Measurements from ENCODE around the gene MAP3K21.

MAP3K21 gene

DNA sequence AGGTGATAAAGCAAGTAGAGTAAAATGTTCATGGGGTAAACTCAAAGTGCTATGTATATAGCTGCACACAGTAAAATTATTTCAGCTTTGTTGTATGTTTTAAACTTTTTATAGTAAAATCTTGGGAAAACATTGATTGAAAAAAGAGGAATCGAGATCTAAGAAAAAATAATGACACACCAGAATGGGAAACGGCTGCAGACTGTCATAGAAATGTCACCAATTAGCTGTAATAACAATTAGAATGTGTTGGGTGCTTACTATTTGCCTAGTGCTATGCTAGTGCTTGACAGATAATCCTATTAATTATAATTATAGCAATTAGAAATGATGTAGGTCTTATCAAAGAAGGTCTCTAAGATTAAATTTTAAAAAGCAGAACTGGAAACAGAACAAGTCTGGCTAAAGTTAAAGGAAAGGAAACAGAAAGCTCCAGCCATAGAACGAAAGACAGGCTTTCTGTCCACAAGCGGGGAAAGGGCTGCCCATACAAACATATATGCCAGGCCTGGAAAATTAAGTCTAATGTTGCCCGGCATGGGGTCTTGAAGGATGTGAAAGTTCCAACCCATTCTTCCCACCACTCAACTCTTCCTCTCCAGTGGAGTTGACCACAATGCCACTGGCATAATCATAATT lies 37.0 kb upstream of the MAP3K21 start:
- no peak for DNase-seq (ENCODE audit: low read depth)
- H3K4me3 ChIP-seq (ENCODE audit: low read depth, low read length), result no peak overlapping the region
- TF ChIP-seq, protein P1, sequence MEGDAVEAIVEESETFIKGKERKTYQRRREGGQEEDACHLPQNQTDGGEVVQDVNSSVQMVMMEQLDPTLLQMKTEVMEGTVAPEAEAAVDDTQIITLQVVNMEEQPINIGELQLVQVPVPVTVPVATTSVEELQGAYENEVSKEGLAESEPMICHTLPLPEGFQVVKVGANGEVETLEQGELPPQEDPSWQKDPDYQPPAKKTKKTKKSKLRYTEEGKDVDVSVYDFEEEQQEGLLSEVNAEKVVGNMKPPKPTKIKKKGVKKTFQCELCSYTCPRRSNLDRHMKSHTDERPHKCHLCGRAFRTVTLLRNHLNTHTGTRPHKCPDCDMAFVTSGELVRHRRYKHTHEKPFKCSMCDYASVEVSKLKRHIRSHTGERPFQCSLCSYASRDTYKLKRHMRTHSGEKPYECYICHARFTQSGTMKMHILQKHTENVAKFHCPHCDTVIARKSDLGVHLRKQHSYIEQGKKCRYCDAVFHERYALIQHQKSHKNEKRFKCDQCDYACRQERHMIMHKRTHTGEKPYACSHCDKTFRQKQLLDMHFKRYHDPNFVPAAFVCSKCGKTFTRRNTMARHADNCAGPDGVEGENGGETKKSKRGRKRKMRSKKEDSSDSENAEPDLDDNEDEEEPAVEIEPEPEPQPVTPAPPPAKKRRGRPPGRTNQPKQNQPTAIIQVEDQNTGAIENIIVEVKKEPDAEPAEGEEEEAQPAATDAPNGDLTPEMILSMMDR (IDR thresholded peaks at IDR 0.05; ENCODE audit: control insufficient read depth, extremely low read depth, insufficient read depth), result no peak

DNA sequence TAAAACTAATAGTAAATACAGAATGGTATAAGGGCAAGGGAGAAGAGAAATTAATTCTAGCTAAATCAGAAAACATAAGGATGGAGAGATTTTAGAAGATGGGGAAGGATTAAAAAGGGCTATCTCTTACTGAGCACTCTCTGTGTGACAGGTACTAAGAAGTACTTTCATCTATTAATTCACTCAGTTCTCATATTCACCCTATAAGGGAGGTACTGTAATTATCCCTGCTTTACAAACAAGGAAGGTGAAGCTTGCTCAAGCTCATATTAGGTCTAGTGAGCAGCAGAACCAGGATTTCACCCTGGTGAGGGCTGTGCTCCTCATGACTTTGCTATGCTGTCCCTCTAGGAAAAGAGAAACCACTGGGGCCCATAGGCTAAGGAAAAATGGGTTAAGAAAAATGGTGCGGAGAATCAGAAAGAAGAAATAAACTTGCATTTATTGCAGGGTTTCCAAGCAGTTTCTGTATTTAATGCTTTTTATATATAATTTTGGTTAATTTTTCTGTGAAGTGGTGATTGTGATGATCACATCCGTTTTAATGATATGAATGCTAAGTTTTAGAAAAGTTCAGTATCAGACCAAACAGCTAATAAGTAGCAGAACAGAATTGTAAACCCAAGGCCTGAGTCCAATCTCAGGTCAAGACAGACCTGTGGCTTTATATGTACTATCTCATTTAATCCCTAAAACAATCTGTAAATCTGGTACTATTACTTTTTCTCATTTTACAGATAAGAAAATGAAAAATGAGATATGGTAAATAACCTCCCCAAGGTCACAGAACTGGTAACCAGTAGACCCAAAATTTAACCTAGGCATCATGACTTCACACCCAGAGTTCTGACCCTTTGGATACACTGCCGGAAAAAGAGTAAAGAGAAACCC lies 33.7 kb upstream of the MAP3K21 start:
- TF ChIP-seq, protein P1 (IDR thresholded peaks at IDR 0.05; ENCODE audit: control insufficient read depth, extremely low read depth, insufficient read depth), result no peak
- DNase-seq (ENCODE audit: low read depth), result no peak
- H3K4me3 ChIP-seq (ENCODE audit: low read depth, low read length), result no peak overlapping the region

DNA sequence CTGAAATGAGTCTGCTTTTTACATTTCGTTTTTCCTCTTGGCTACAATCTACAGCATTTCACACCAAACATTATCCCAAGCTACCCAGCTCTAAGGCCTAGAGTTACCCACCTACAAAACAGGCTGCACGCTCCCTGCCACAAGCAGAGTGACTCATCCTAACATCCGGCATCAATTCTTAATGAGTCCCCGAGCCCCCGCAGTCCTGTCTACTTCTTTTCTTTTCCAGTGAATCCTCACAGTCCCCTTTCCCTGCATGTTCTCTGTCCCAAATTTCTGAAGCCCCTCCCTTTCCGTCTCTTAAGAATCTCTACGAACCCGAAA lies 32.6 kb upstream of the MAP3K21 start:
- DNase-seq (ENCODE audit: low read depth), result no peak
- peak overlapping the region; percentile 76 for H3K4me3 ChIP-seq (ENCODE audit: low read depth, low read length)
- TF ChIP-seq, protein P1 (IDR thresholded peaks at IDR 0.05; ENCODE audit: control insufficient read depth, extremely low read depth, insufficient read depth), result no peak

DNA sequence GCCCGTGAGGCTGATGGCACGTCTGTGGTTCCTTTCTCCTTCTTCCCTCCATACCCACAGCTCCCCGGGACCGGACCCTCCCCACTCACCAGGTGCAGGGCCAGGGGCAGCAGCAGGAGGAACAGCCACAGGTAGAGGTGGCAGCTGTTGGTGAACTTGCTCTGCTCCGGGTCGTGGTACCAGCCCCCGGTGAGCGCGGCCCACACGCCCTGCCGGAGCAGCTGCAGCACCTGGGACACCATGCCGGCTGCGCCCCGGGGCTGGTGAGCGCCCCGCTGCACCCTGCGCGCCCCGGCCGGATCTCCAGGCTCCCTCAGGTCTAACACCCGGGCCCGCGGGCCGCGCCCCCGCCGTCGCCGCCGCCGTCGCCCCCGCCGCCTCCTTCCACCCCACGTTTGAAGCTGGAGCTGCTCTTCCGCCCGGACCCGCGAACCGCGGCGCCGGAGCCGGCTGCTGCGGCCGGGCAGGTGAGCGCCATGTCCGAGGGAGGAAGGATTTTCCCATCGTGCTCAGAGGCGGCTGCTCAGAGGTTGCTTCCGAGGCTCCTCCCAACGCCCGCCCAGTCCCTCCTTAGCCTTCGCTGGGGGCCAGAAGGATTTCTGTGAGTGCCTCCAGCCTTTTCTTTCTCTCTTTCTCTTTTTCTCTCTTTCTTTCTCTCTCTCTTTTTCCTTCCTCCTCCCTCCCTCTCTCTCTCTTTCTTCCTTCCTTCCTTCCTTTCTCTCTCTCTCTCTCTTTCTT lies 32.1 kb upstream of the MAP3K21 start, which contains the start of gene PCNX2:
Gene PCNX2, minus strand, starts transcription at position 489 of the 738 bp plus-strand sequence. Its CDS starts 247 bp downstream, at position 242.
- TF ChIP-seq, protein P1 (IDR thresholded peaks at IDR 0.05; ENCODE audit: control insufficient read depth, extremely low read depth, insufficient read depth), result no peak
- DNase-seq (ENCODE audit: low read depth), result peak; percentile 26
- H3K4me3 ChIP-seq (ENCODE audit: low read depth, low read length), result peak within 1 kb of the TSS; percentile 76

DNA sequence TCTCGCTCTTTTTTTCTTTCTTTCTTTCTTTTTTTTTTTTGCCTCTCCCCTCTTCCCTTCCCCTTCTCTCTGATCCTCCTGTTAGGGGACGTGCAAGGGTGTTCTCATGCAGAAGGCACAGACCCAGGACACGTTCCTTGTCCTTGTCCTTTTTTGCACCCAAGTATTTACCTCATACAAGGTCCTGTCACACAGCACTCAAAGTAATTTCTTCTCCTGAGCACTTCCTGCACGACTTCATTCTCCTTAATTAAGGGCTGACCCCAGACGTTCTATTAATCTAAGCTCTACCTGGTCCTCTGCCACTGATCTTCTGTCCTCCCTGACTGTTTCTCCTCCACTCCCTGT lies 31.6 kb upstream of the MAP3K21 start:
- DNase-seq (ENCODE audit: low read depth), result no peak
- TF ChIP-seq, protein P1 (IDR thresholded peaks at IDR 0.05; ENCODE audit: control insufficient read depth, extremely low read depth, insufficient read depth), result no peak
- peak overlapping the region; percentile 76 for H3K4me3 ChIP-seq (ENCODE audit: low read depth, low read length)

DNA sequence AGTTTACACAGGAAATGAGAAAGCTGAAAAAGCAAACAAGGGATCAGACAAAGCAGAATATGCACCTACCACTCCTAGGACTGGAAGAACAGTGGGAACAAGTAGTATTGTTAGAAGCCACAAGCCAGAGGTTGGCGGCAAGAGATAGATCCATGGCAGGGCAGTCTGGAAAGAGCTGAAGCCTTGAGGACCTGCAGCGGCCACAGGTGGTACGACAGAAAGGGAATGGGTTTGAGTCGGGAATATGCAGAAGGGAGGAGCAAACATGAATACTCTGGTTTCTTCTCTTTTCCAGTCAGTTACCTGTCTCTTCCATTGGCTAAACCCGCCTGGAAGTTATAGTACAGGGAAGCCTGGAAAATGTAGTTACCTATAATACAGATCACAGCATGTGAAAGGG lies 28.1 kb upstream of the MAP3K21 start:
- no peak for DNase-seq (ENCODE audit: low read depth)

More for the DNA sequence above, 28.1 kb upstream of the MAP3K21 start:
- TF ChIP-seq, protein P1 (IDR thresholded peaks at IDR 0.05; ENCODE audit: control insufficient read depth, extremely low read depth, insufficient read depth), result 0 out of 2 replicates have a peak, but pooled peaks have one; percentile 2
- no peak overlapping the region for H3K4me3 ChIP-seq (ENCODE audit: low read depth, low read length)

Measured in LNCaP clone FGC (cell line).